Ovary (tissue), 9 donors: ENCODE results near the gene LYRM1. TPM values are rescaled to one million over a fixed set of nuclear protein-coding genes. Genes with fewer than 3 reads are reported as not detected.
"Not testable (repeated sequence)": the region's sequence is repeated elsewhere in the genome, so short reads cannot be mapped to it uniquely, and the experiment has no call there.

Experiments
- DNase-seq, 5 donors: peaks; one replicate each; pipeline ENCODE4 v3.0.0-alpha.2; 2019 to 2020
- H3K27ac ChIP-seq, 2 donors: fragments of 200-600 bp; one replicate each; pipeline versions ENCODE4 v1.5.1 to v1.8.0; 2019 to 2022
- H3K27me3 ChIP-seq: fragments of 200-600 bp; one replicate; pipeline ENCODE4 v1.8.0; 2022
- H3K36me3 ChIP-seq: fragments of 200-600 bp; sonication (generic); one replicate; pipeline ENCODE4 v1.5.1; 2019
- H3K4me1 ChIP-seq: one replicate; pipeline ENCODE4 v1.8.1; 2013; ENCODE audit warnings: mild to moderate bottlenecking, moderate library complexity; ENCODE audit not compliant: insufficient read depth
- H3K4me3 ChIP-seq: fragments of 200-600 bp; sonication (generic); one replicate; pipeline ENCODE4 v1.5.1; 2017
- H3K9me3 ChIP-seq, 2 donors: fragments of 200-600 bp in 1 of 2; sonication (generic) in 1 of 2; one replicate each; pipeline versions ENCODE4 v1.5.1 to v1.8.1; 2013 to 2019; ENCODE audit warnings: mild to moderate bottlenecking in 1 of 2, moderate library complexity in 1 of 2
- CTCF ChIP-seq, 3 donors: fragments of 450-650 bp in 2 of 3; fragments of 200-600 bp in 1 of 3; IDR thresholded peaks; one replicate each; pipeline versions ENCODE4 v1.5.1 to v1.8.0; 2016 to 2022; ENCODE audit warnings: antibody characterized with exemption in 3 of 3, mild to moderate bottlenecking in 1 of 3
- EP300 ChIP-seq: sonication (generic); formaldehyde crosslinking; IDR thresholded peaks from one replicate; pipeline ENCODE4 v1.6.1; 2017; ENCODE audit warnings: antibody characterized with exemption
- POLR2A ChIP-seq: fragments of 450-650 bp; IDR thresholded peaks from one replicate; pipeline ENCODE4 v1.6.1; 2017; ENCODE audit warnings: antibody characterized with exemption, mild to moderate bottlenecking, moderate library complexity
- WGBS, 3 donors: extraction: QIAGEN DNeasy Blood & Tissue Kit in 1 of 3; methylation state at CpG; one replicate each; pipeline versions ENCODE4 v1.1.5 to v1.1.7; 2013 to 2017; 5-methylcytosine and 5-hydroxymethylcytosine counted together
- intact Hi-C, 4 donors: fragments of 100-400 bp; cut with DNase I; formaldehyde crosslinking; loops; one replicate each; pipeline versions ENCODE4 v1.11.0 to v1.15.1; 2022 to 2023
- polyA plus RNA-seq, 2 donors: library from polyadenylated mRNA; stranded (reverse); fragments of 200-250 nt in 1 of 2; fragments of 350-450 nt in 1 of 2; fragmentation: Illumina TruSeq in 1 of 2; extraction: RNeasy Lipid Tissue Mini Kit (QIAGEN cat#74804) in 1 of 2; gene quantifications; one replicate each; pipeline ENCODE4 v1.2.3, GENCODE V29; 2013 to 2014
- total RNA-seq, 7 donors: library from RNA; depleted of rRNA in 2 of 7; stranded (reverse); fragments of >200 nt in 2 of 7; fragmentation: NEBNext Ultra II Directional in 3 of 7; extraction: Animal tissue kit (Norgen Biotek cat#: 25700) in 3 of 7; gene quantifications; one replicate each; pipeline versions ENCODE4 v1.1.0 to v1.2.4, GENCODE V29; 2016 to 2023
- donor health status: DM: no; HTN: no; CAD: no; lungs with moderate emphysema.
- donor health status: DM: no; HTN: no; CAD: no.
- donor health status: Bipolar disorder and iron deficiency.
- donor health status: DM: yes; HTN: yes; CAD: no.
- donor health status: DM: no; HTN: no; CAD: no.
- donor health status: DM: yes; HTN: yes; CAD: no.

Gene LYRM1
- total and polyA plus RNA-seq, 9 donors: 31.6 to 64.5 (median 43.9) TPM

- intact Hi-C loops: no loop called here
- H3K36me3 ChIP-seq: no peaks in the 10 kb centered on the region
- H3K27ac ChIP-seq: no peak overlapping the region
- TF ChIP-seq CTCF (IDR thresholded peaks at IDR 0.05) (no peak), POLR2A (no peak), EP300 (no peak)
- H3K4me1 ChIP-seq: peaks cover 4% of the 10 kb centered on the region
- no peak overlapping the region for H3K4me3 ChIP-seq
- no peaks in the 10 kb centered on the region for H3K9me3 ChIP-seq
- DNase-seq: no peak
- 64 to 77% (median 71%) methylated on average over 4 of the region's 4 CpGs for WGBS, 3 donors
- H3K27me3 ChIP-seq: no peaks in the 10 kb centered on the region
Measured at GRCh38 chr16:20859699-20860098, 40.9 kb upstream of the LYRM1 start.

- DNase-seq: no peak
- Histone ChIP-seq H3K27ac (no peak overlapping the region), H3K4me3 (no peak overlapping the region), H3K9me3 (no peaks in the 10 kb centered on the region), H3K36me3 (no peaks in the 10 kb centered on the region), H3K4me1 (peaks cover 4% of the 10 kb centered on the region), H3K27me3 (no peaks in the 10 kb centered on the region)
- intact Hi-C loops: no loop called here
- 77 to 82% (median 79%) methylated on average over 4 of the region's 4 CpGs for WGBS, 3 donors
- TF ChIP-seq CTCF (IDR thresholded peaks at IDR 0.05) (no peak), EP300 (no peak), POLR2A (no peak)
Measured at GRCh38 chr16:20860361-20860760, 40.2 kb upstream of the LYRM1 start.

GRCh38 chr16:20860995-20861394 is 39.6 kb upstream of the LYRM1 start:
- intact Hi-C loops, H3K4me1 ChIP-seq, H3K27ac ChIP-seq, H3K36me3 ChIP-seq, H3K9me3 ChIP-seq, H3K4me3 ChIP-seq, H3K27me3 ChIP-seq, DNase-seq: not testable (repeated sequence)
- WGBS, 3 donors: 77 to 94% (median 93%) methylated on average over 1 to 4 of the region's 4 CpGs

- H3K27ac ChIP-seq: no peak overlapping the region
- intact Hi-C loops: no loop called here
- TF ChIP-seq EP300 (no peak), CTCF (IDR thresholded peaks at IDR 0.05) (no peak), POLR2A (no peak)
- DNase-seq: no peak
- WGBS, 3 donors: 94 to 95% (median 95%) methylated on average over 21 of the region's 21 CpGs
- H3K9me3 ChIP-seq: no peaks in the 10 kb centered on the region
- peaks cover 15% of the 10 kb centered on the region for H3K4me1 ChIP-seq
- no peaks in the 10 kb centered on the region for H3K27me3 ChIP-seq
- no peak overlapping the region for H3K4me3 ChIP-seq
- H3K36me3 ChIP-seq: no peaks in the 10 kb centered on the region
Measured at GRCh38 chr16:20862162-20862960, 38.2 kb upstream of the LYRM1 start.

- H3K27ac ChIP-seq, intact Hi-C loops: not testable (repeated sequence)
Measured at GRCh38 chr16:20864376-20864775, 36.2 kb upstream of the LYRM1 start.

More at GRCh38 chr16:20864376-20864775, 36.2 kb upstream of the LYRM1 start:
- H3K27me3 ChIP-seq, DNase-seq, H3K4me3 ChIP-seq, H3K9me3 ChIP-seq, H3K36me3 ChIP-seq: not testable (repeated sequence)
- peaks cover 21% of the 10 kb centered on the region for H3K4me1 ChIP-seq
- WGBS, 3 donors: 97 to 99% (median 98%) methylated on average over 6 of the region's 6 CpGs
